ENCODE measurements around the gene FFAR1.

Gene FFAR1

DNA sequence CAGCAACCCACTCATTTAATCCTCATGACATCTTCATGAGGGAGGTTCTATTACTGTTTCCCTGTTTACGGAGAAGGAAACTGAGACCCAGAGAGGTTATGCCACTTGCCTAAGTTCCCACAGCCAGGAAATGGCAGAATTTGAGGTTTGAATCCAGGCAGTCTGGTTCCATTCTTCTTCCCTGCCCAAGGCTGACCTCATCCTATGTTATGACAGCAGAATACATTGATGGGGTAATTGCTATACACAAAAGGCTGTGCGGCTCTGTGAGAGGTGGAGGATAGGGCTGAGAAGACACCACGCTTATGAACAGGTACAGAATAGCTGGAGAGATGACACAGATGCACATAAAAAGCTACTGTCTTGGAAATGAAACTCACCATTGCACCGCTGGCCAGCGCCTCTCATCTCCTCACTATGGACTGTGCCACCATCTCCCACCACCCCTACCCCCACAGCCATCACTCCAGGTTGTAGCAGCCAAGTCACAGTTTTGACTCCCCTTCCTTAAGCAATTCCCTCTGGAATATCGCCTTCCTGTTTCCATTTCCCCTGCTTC, 44.3 kb upstream of the FFAR1 start:
- TF ChIP-seq, protein P1, sequence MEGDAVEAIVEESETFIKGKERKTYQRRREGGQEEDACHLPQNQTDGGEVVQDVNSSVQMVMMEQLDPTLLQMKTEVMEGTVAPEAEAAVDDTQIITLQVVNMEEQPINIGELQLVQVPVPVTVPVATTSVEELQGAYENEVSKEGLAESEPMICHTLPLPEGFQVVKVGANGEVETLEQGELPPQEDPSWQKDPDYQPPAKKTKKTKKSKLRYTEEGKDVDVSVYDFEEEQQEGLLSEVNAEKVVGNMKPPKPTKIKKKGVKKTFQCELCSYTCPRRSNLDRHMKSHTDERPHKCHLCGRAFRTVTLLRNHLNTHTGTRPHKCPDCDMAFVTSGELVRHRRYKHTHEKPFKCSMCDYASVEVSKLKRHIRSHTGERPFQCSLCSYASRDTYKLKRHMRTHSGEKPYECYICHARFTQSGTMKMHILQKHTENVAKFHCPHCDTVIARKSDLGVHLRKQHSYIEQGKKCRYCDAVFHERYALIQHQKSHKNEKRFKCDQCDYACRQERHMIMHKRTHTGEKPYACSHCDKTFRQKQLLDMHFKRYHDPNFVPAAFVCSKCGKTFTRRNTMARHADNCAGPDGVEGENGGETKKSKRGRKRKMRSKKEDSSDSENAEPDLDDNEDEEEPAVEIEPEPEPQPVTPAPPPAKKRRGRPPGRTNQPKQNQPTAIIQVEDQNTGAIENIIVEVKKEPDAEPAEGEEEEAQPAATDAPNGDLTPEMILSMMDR (IDR thresholded peaks at IDR 0.05), result no peak

DNA sequence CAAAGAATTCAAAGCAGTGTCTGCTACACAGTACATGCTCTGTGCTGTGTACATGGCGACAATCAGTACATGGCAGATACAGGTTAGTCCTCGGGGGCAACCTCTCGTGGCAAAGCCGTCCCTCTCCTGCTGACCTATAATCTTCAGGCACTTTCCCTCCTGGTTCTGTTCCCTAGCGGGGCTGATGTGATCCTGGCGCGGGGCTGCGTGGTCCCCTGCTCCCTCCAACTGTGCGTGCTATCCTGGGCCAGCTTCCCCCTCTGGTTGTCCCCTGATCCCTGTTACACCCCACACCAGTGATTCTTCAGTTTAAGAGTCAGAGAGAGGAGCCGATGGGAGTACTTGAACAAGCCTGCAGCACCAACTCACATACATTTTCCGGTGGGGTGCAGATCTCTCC, 43.7 kb upstream of the FFAR1 start:
- TF ChIP-seq, protein P1 (IDR thresholded peaks at IDR 0.05), result no peak

DNA sequence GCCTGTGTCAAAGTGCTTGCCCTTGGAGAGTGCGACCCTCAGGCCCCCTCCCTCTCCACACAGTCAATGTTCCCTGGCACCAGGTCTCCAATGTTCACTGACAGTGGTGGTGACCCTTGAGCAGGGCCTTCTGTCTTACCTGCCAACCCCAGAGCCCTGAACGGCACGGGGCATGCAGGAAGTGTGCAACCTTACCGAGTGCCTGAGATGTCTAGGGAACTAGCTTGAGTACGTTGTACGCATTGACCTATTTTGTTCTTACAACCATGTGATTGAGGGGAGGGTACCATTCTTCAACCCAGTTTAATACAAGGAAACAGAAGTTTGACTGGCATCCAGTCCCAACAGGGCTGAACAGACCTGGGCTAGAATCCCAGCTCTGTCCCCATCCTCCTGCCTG, 42.5 kb upstream of the FFAR1 start:
- TF ChIP-seq, protein P1 (IDR thresholded peaks at IDR 0.05), result no peak

- TF ChIP-seq, protein P1 (IDR thresholded peaks at IDR 0.05), result no peak
Observed at GRCh38 chr19:35306473-35307246, 41.0 kb upstream of the FFAR1 start.

- TF ChIP-seq, protein P1 (IDR thresholded peaks at IDR 0.05), result no peak
Observed at GRCh38 chr19:35307931-35308330, 39.8 kb upstream of the FFAR1 start.

GRCh38 chr19:35308910-35309309, 38.8 kb upstream of the FFAR1 start:
- TF ChIP-seq, protein P1 (IDR thresholded peaks at IDR 0.05), result no peak

- TF ChIP-seq, protein P1 (IDR thresholded peaks at IDR 0.05), result no peak
Observed at GRCh38 chr19:35309481-35310279, 38.0 kb upstream of the FFAR1 start.
